Stimulated activated memory B cell treated with anti-CD40 and anti-IgM and Interleukin-4, amounts not matched to agents 10 μg/mL and 1 μg/mL and 100 μg/mL, for 72 hours (primary cell): ENCODE data around the gene AMZ2.

Source experiments
- ATAC-seq: fragments of 150-1000 bp; cut with Tn5 transposase; 2 replicates; pipeline ENCODE4 v1.10.0; 2021
- H3K27ac Mint-ChIP-seq: one replicate; pipeline ENCODE4 v1.8.0; 2022; ENCODE audit warnings: mild to moderate bottlenecking, mixed read lengths
- H3K27me3 Mint-ChIP-seq: one replicate; pipeline ENCODE4 v1.8.0; 2022; ENCODE audit warnings: mixed read lengths
- H3K36me3 Mint-ChIP-seq: one replicate; pipeline ENCODE4 v1.8.0; 2022; ENCODE audit warnings: mixed read lengths
- H3K4me1 Mint-ChIP-seq: one replicate; pipeline ENCODE4 v1.8.0; 2022; ENCODE audit warnings: mixed read lengths
- H3K4me3 Mint-ChIP-seq: one replicate; pipeline ENCODE4 v1.8.0; 2022; ENCODE audit warnings: mild to moderate bottlenecking, moderate library complexity, mixed read lengths
- H3K9me3 Mint-ChIP-seq: one replicate; pipeline ENCODE4 v1.8.0; 2022; ENCODE audit warnings: mixed read lengths

Gene AMZ2

GRCh38 chr17:68289473-68289872 is 41.6 kb downstream of the AMZ2 start:
- no peaks in the 10 kb centered on the region for H3K36me3 Mint-ChIP-seq

GRCh38 chr17:68289936-68290267 is 42.1 kb downstream of the AMZ2 start:
- Mint-ChIP-seq H3K27me3 (no peaks in the 10 kb centered on the region), H3K4me1 (peaks cover 52% of the 10 kb centered on the region), H3K9me3 (no peaks in the 10 kb centered on the region), H3K4me3 (peak overlapping the region; percentile 95), H3K27ac (peak overlapping the region; percentile 100), H3K36me3 (no peaks in the 10 kb centered on the region)
- no peak for ATAC-seq

More at GRCh38 chr17:68289473-68289872, 41.6 kb downstream of the AMZ2 start:
- no peak for ATAC-seq
- H3K27me3 Mint-ChIP-seq: no peaks in the 10 kb centered on the region
- no peaks in the 10 kb centered on the region for H3K9me3 Mint-ChIP-seq
- H3K4me1 Mint-ChIP-seq: peaks cover 49% of the 10 kb centered on the region
- peak overlapping the region; percentile 95 for H3K4me3 Mint-ChIP-seq
- H3K27ac Mint-ChIP-seq: peak overlapping the region; percentile 100

GRCh38 chr17:68290268-68290954 is 42.6 kb downstream of the AMZ2 start:
- H3K36me3 Mint-ChIP-seq: no peaks in the 10 kb centered on the region
- no peak for ATAC-seq
- H3K4me1 Mint-ChIP-seq: peaks cover 55% of the 10 kb centered on the region
- H3K9me3 Mint-ChIP-seq: no peaks in the 10 kb centered on the region
- H3K27me3 Mint-ChIP-seq: no peaks in the 10 kb centered on the region
- peak overlapping the region; percentile 95 for H3K4me3 Mint-ChIP-seq
- peak overlapping the region; percentile 100 for H3K27ac Mint-ChIP-seq

- peak within 1 kb of the TSS; percentile 95 for H3K4me3 Mint-ChIP-seq
- peaks cover 57% of the 10 kb centered on the region for H3K4me1 Mint-ChIP-seq
- no peaks in the 10 kb centered on the region for H3K36me3 Mint-ChIP-seq
- no peaks in the 10 kb centered on the region for H3K9me3 Mint-ChIP-seq
- H3K27ac Mint-ChIP-seq: peak within 1 kb of the TSS; percentile 100
- peak; percentile 81 for ATAC-seq
- no peaks in the 10 kb centered on the region for H3K27me3 Mint-ChIP-seq
Observed at GRCh38 chr17:68290955-68291835, 43.4 kb downstream of the AMZ2 start, which contains the start of the genes ARSG and SLC16A6. TSS of gene ARSG (plus strand) at chr17:68291495. CDS start at chr17:68307494, 15,999 bp downstream. TSS of gene SLC16A6 (minus strand) at chr17:68291127. CDS start at chr17:68278320, 12,807 bp downstream.

GRCh38 chr17:68291836-68292688 is 44.2 kb downstream of the AMZ2 start:
- H3K27ac Mint-ChIP-seq: peak overlapping the region; percentile 100
- no peaks in the 10 kb centered on the region for H3K36me3 Mint-ChIP-seq
- H3K9me3 Mint-ChIP-seq: no peaks in the 10 kb centered on the region
- H3K4me3 Mint-ChIP-seq: peak overlapping the region; percentile 92
- peak; percentile 89 for ATAC-seq
- no peaks in the 10 kb centered on the region for H3K27me3 Mint-ChIP-seq
- peaks cover 66% of the 10 kb centered on the region for H3K4me1 Mint-ChIP-seq

GRCh38 chr17:68292689-68293040 is 44.8 kb downstream of the AMZ2 start:
- H3K4me3 Mint-ChIP-seq: peak overlapping the region; percentile 92
- H3K9me3 Mint-ChIP-seq: no peaks in the 10 kb centered on the region
- ATAC-seq: no peak
- no peaks in the 10 kb centered on the region for H3K36me3 Mint-ChIP-seq
- peak overlapping the region; percentile 100 for H3K27ac Mint-ChIP-seq
- H3K27me3 Mint-ChIP-seq: no peaks in the 10 kb centered on the region
- peaks cover 61% of the 10 kb centered on the region for H3K4me1 Mint-ChIP-seq

- Mint-ChIP-seq H3K9me3 (no peaks in the 10 kb centered on the region), H3K27ac (no peak overlapping the region)
- no peak for ATAC-seq
Observed at GRCh38 chr17:68293490-68294195, 45.8 kb downstream of the AMZ2 start.

GRCh38 chr17:68294196-68294555 is 46.3 kb downstream of the AMZ2 start:
- Mint-ChIP-seq H3K4me1 (peaks cover 46% of the 10 kb centered on the region), H3K9me3 (no peaks in the 10 kb centered on the region), H3K27ac (no peak overlapping the region), H3K4me3 (no peak overlapping the region), H3K36me3 (no peaks in the 10 kb centered on the region), H3K27me3 (no peaks in the 10 kb centered on the region)
- no peak for ATAC-seq

More at GRCh38 chr17:68293490-68294195, 45.8 kb downstream of the AMZ2 start:
- Mint-ChIP-seq H3K4me1 (peaks cover 52% of the 10 kb centered on the region), H3K27me3 (no peaks in the 10 kb centered on the region), H3K36me3 (no peaks in the 10 kb centered on the region), H3K4me3 (no peak overlapping the region)

- Mint-ChIP-seq H3K4me1 (peaks cover 44% of the 10 kb centered on the region), H3K27ac (no peak overlapping the region), H3K27me3 (no peaks in the 10 kb centered on the region), H3K36me3 (no peaks in the 10 kb centered on the region), H3K4me3 (no peak overlapping the region), H3K9me3 (no peaks in the 10 kb centered on the region)
- ATAC-seq: no peak
Observed at GRCh38 chr17:68294617-68295016, 46.8 kb downstream of the AMZ2 start.

- ATAC-seq: no peak
- no peak overlapping the region for H3K4me3 Mint-ChIP-seq
- H3K27me3 Mint-ChIP-seq: no peaks in the 10 kb centered on the region
- no peaks in the 10 kb centered on the region for H3K9me3 Mint-ChIP-seq
- H3K4me1 Mint-ChIP-seq: peaks cover 39% of the 10 kb centered on the region
- H3K27ac Mint-ChIP-seq: no peak overlapping the region
- no peaks in the 10 kb centered on the region for H3K36me3 Mint-ChIP-seq
Observed at GRCh38 chr17:68295086-68295485, 47.2 kb downstream of the AMZ2 start.

GRCh38 chr17:68296217-68297191 is 48.7 kb downstream of the AMZ2 start:
- no peaks in the 10 kb centered on the region for H3K9me3 Mint-ChIP-seq
- peaks cover under 1% of the 10 kb centered on the region for H3K36me3 Mint-ChIP-seq
- ATAC-seq: no peak
- H3K4me3 Mint-ChIP-seq: no peak overlapping the region
- no peak overlapping the region for H3K27ac Mint-ChIP-seq
- H3K27me3 Mint-ChIP-seq: no peaks in the 10 kb centered on the region
- peaks cover 28% of the 10 kb centered on the region for H3K4me1 Mint-ChIP-seq

- no peak overlapping the region for H3K4me3 Mint-ChIP-seq
- peaks cover 6% of the 10 kb centered on the region for H3K36me3 Mint-ChIP-seq
- no peak overlapping the region for H3K27ac Mint-ChIP-seq
- no peaks in the 10 kb centered on the region for H3K27me3 Mint-ChIP-seq
- peaks cover 25% of the 10 kb centered on the region for H3K4me1 Mint-ChIP-seq
- ATAC-seq: no peak
- no peaks in the 10 kb centered on the region for H3K9me3 Mint-ChIP-seq
Observed at GRCh38 chr17:68297195-68297594, 49.4 kb downstream of the AMZ2 start.

- Mint-ChIP-seq H3K4me3 (no peak overlapping the region), H3K27me3 (no peaks in the 10 kb centered on the region)
Observed at GRCh38 chr17:68298601-68299000, 50.8 kb downstream of the AMZ2 start.

GRCh38 chr17:68299817-68300216 is 52.0 kb downstream of the AMZ2 start:
- no peak for ATAC-seq
- Mint-ChIP-seq H3K9me3 (no peaks in the 10 kb centered on the region), H3K36me3 (peaks cover 6% of the 10 kb centered on the region), H3K4me3 (no peak overlapping the region), H3K27me3 (no peaks in the 10 kb centered on the region), H3K27ac (no peak overlapping the region), H3K4me1 (peaks cover 15% of the 10 kb centered on the region)

More at GRCh38 chr17:68298601-68299000, 50.8 kb downstream of the AMZ2 start:
- ATAC-seq: no peak
- Mint-ChIP-seq H3K27ac (no peak overlapping the region), H3K9me3 (no peaks in the 10 kb centered on the region), H3K36me3 (peaks cover 6% of the 10 kb centered on the region), H3K4me1 (peaks cover 18% of the 10 kb centered on the region)
